CD14-positive monocyte (primary cell): ENCODE results near the gene PIGO. TPM values are rescaled to one million over a fixed set of nuclear protein-coding genes. Genes with fewer than 3 reads are reported as not detected.

Source experiments
- DNase-seq, 3 donors: peaks; one replicate each; pipeline ENCODE4 v3.0.0-alpha.2; 2011 to 2022
- H2AFZ ChIP-seq: 2 replicates; pipeline ENCODE4 v1.6.0; 2012; ENCODE audit warnings: mild to moderate bottlenecking, low read depth, low read length, inconsistent platforms; ENCODE audit not compliant: insufficient read depth, poor library complexity, severe bottlenecking
- H3K27ac ChIP-seq, 2 donors: 1 replicate in 1 of 2; 2 replicates in 1 of 2; pipeline ENCODE4 v1.5.1; 2012 to 2013; ENCODE audit warnings: low read length in 2 of 2, control low read depth in 1 of 2, inconsistent platforms in 1 of 2, low read depth in 1 of 2, mild to moderate bottlenecking in 1 of 2
- H3K27me3 ChIP-seq, 2 donors: one replicate each; pipeline versions ENCODE4 v1.6.0 to v1.6.1; 2011 to 2013; ENCODE audit warnings: low read length in 2 of 2; ENCODE audit not compliant: control insufficient read depth in 2 of 2, insufficient read depth in 2 of 2
- H3K36me3 ChIP-seq, 2 donors: replicated peaks in 1 of 2; 1 replicate in 1 of 2; 2 replicates in 1 of 2; pipeline versions ENCODE4 v1.5.1 to v1.6.1; 2012 to 2013; ENCODE audit warnings: low read length in 2 of 2, control low read depth in 1 of 2, inconsistent platforms in 1 of 2, mild to moderate bottlenecking in 1 of 2; ENCODE audit not compliant: insufficient read depth in 2 of 2, control insufficient read depth in 1 of 2
- H3K4me1 ChIP-seq, 2 donors: 1 replicate in 1 of 2; 2 replicates in 1 of 2; pipeline versions ENCODE4 v1.5.1 to v1.6.1; 2012 to 2013; ENCODE audit warnings: low read length in 2 of 2, control low read depth in 1 of 2, inconsistent platforms in 1 of 2, mild to moderate bottlenecking in 1 of 2, moderate library complexity in 1 of 2; ENCODE audit not compliant: insufficient read depth in 2 of 2, control insufficient read depth in 1 of 2
- H3K4me2 ChIP-seq: replicated peaks from 2 replicates; pipeline ENCODE3; 2012; ENCODE audit warnings: low read length, moderate library complexity, mild to moderate bottlenecking; ENCODE audit not compliant: poor library complexity, severe bottlenecking; ENCODE audit errors: extremely low read depth
- H3K4me3 ChIP-seq, 3 experiments: fragments of 200-600 bp in 1 of 3; sonication (generic) in 1 of 3; replicated peaks in 1 of 3; 1 replicate in 2 of 3; 2 replicates in 1 of 3; pipeline ENCODE4 v1.5.1; 2011 to 2013; ENCODE audit warnings: low read length in 3 of 3, mild to moderate bottlenecking in 3 of 3, control low read depth in 2 of 3, low read depth in 2 of 3, inconsistent platforms in 1 of 3, moderate library complexity in 1 of 3
- H3K79me2 ChIP-seq: 2 replicates; pipeline ENCODE4 v1.6.0; 2012; ENCODE audit warnings: mild to moderate bottlenecking, control low read depth, inconsistent platforms, low read length, moderate library complexity; ENCODE audit not compliant: insufficient read depth
- H3K9ac ChIP-seq: 2 replicates; pipeline ENCODE4 v1.6.0; 2017; ENCODE audit warnings: low read length, mild to moderate bottlenecking; ENCODE audit not compliant: insufficient read depth, poor library complexity, severe bottlenecking
- H3K9me3 ChIP-seq, 2 donors: replicated peaks in 1 of 2; 1 replicate in 1 of 2; 2 replicates in 1 of 2; pipeline versions ENCODE4 v1.5.1 to v1.6.1; 2012 to 2013; ENCODE audit warnings: low read length in 2 of 2, control low read depth in 1 of 2; ENCODE audit not compliant: control insufficient read depth in 1 of 2, insufficient read depth in 1 of 2
- H4K20me1 ChIP-seq: 2 replicates; pipeline ENCODE4 v1.6.0; 2012; ENCODE audit warnings: mild to moderate bottlenecking, low read length, control low read depth, moderate library complexity; ENCODE audit not compliant: insufficient read depth
- H3K27ac Mint-ChIP-seq, 7 donors: one replicate each; pipeline ENCODE4 v1.8.0; 2020; ENCODE audit warnings: mild to moderate bottlenecking in 7 of 7, mixed read lengths in 7 of 7, moderate library complexity in 6 of 7, inconsistent platforms in 2 of 7
- H3K27me3 Mint-ChIP-seq, 3 donors: one replicate each; pipeline ENCODE4 v1.8.0; 2021 to 2022; ENCODE audit warnings: low read depth in 3 of 3, mild to moderate bottlenecking in 3 of 3, mixed read lengths in 3 of 3, moderate library complexity in 3 of 3, inconsistent platforms in 1 of 3
- H3K36me3 Mint-ChIP-seq, 2 donors: one replicate each; pipeline ENCODE4 v1.8.0; 2020; ENCODE audit warnings: mixed read lengths in 2 of 2, inconsistent platforms in 1 of 2, mild to moderate bottlenecking in 1 of 2
- H3K4me1 Mint-ChIP-seq: one replicate; pipeline ENCODE4 v1.8.0; 2020; ENCODE audit warnings: mild to moderate bottlenecking, mixed read lengths
- H3K4me3 Mint-ChIP-seq, 2 donors: one replicate each; pipeline ENCODE4 v1.8.0; 2020; ENCODE audit warnings: mild to moderate bottlenecking in 2 of 2, mixed read lengths in 2 of 2, moderate library complexity in 1 of 2
- H3K9me3 Mint-ChIP-seq, 7 donors: one replicate each; pipeline ENCODE4 v1.8.0; 2020 to 2022; ENCODE audit warnings: mixed read lengths in 7 of 7, mild to moderate bottlenecking in 6 of 7, moderate library complexity in 6 of 7, inconsistent platforms in 2 of 7
- CTCF ChIP-seq: fragments of 200-600 bp; IDR thresholded peaks from one replicate; pipeline ENCODE4 v1.8.0; 2022; ENCODE audit warnings: antibody characterized with exemption, mild to moderate bottlenecking
- WGBS: methylation state at CpG from one replicate; pipeline ENCODE4 v1.1.5; 2013; ENCODE audit warnings: missing lambda C conversion rate; ENCODE audit not compliant: insufficient coverage; 5-methylcytosine and 5-hydroxymethylcytosine counted together
- intact Hi-C, 2 donors: fragments of 100-400 bp; cut with micrococcal nuclease; formaldehyde crosslinking; loops; one replicate each; pipeline versions ENCODE4 v1.15.0 to v1.15.1; 2023
- polyA plus RNA-seq, 3 donors: library from polyadenylated mRNA; depleted of rRNA in 1 of 3; unstranded in 2 of 3; stranded (reverse) in 1 of 3; fragments of 300-500 nt in 2 of 3; fragments of >200 nt in 1 of 3; fragmentation: Illumina TruSeq in 2 of 3; gene quantifications; 1 replicate in 2 of 3; 2 replicates in 1 of 3; pipeline ENCODE4 v1.2.3, GENCODE V29; 2012 to 2021

Gene PIGO
- polyA plus RNA-seq, 3 donors, result 15.7 to 19.1 (median 17.3) TPM

- peak overlapping the region; percentile 92 to 96 for H3K4me3 Mint-ChIP-seq
- H3K27ac Mint-ChIP-seq, result peak overlapping the region; percentile 96 to 99 (median 98)
- WGBS, result 29% methylated on average over 1 of the region's 5 CpGs
- DNase-seq, result no peak
- no peaks in the 10 kb centered on the region for H3K9me3 Mint-ChIP-seq
- H3K27me3 Mint-ChIP-seq, result peaks cover 0 to 3% (median 0%) of the 10 kb centered on the region in 3 donors
- Histone ChIP-seq H3K9me3 (no peaks in the 10 kb centered on the region), H2AFZ (no peak overlapping the region), H3K9ac (peak overlapping the region; percentile 66), H3K27ac (peak overlapping the region; percentile 74 to 86), H4K20me1 (peaks cover 55% of the 10 kb centered on the region), H3K27me3 (no peaks in the 10 kb centered on the region), H3K4me3 (peak overlapping the region in 2 of 3 experiments; percentile 78 to 88), H3K4me2 (peak overlapping the region; percentile 82), H3K79me2 (peaks cover 23% of the 10 kb centered on the region), H3K36me3 (peaks cover 64 to 76% of the 10 kb centered on the region in 2 donors), H3K4me1 (peaks cover 17 to 28% of the 10 kb centered on the region in 2 donors)
- intact Hi-C loops, result no loop called here
- TF ChIP-seq CTCF, result no peak
- peaks cover 24% of the 10 kb centered on the region for H3K4me1 Mint-ChIP-seq
- H3K36me3 Mint-ChIP-seq, result peaks cover 57 to 72% of the 10 kb centered on the region in 2 donors
These were observed 7.3 kb upstream of the PIGO start for GRCh38 chr9:35103660-35104191.

DNA sequence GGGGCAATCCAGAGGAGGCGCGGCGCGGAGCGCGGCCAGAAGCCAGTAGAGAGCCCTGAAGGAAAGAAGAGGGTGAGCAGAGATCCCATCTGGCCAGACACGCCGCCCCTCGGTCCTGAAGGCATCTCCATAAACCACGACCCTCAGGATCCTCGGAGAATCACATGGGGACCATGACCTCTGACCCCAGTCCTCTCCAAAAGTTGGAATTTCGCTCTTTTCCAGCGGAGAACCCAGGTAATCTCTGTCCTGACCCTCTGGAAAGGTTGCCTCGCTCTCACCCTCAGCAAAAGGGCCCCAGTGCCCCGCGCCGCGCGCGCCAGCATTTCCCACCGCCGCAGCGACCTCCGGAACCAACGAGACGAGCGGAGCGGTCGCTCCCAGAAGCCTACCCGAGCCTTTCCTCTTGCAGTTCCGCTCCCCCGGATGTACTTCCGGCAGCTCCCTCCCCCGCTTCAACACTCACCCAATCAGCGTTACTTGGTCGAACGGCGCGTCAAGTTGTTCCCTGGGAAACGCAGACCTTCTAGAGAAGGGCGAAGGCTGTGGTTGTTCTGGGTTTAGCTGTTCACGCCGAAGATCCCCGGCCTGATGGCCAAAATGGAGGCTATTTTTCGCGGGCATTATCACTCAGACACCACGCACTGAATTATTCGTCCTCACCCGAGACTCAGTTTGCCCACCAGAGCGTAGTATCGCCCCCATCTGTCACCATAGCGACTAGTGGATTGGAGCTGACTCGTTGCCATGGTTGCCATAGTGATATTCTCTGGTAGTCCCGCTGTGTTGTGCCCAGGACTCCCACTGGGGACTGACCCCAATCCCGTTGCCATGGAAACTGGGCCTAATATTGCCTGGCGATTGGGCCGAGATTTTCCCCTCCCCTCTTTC, 6.6 kb upstream of the PIGO start, which contains the start of gene STOML2:
Gene STOML2, minus strand, starts transcription at position 363 of the 891 bp plus-strand sequence. Its CDS starts 37 bp downstream, at position 326.
- peak within 1 kb of the TSS; percentile 96 to 99 (median 98) for H3K27ac Mint-ChIP-seq
- Histone ChIP-seq H2AFZ (peak within 1 kb of the TSS; percentile 91), H3K9me3 (no peaks in the 10 kb centered on the region), H3K27me3 (no peaks in the 10 kb centered on the region), H3K9ac (peak within 1 kb of the TSS; percentile 66), H3K4me2 (peak within 1 kb of the TSS; percentile 82), H3K4me3 (peak within 1 kb of the TSS; percentile 71 to 88 (median 78)), H3K36me3 (peaks cover 57 to 69% of the 10 kb centered on the region in 2 donors), H4K20me1 (peaks cover 48% of the 10 kb centered on the region), H3K27ac (peak within 1 kb of the TSS; percentile 74 to 86), H3K4me1 (peaks cover 17 to 28% of the 10 kb centered on the region in 2 donors), H3K79me2 (peaks cover 16% of the 10 kb centered on the region)
- peak within 1 kb of the TSS; percentile 92 to 96 for H3K4me3 Mint-ChIP-seq
- DNase-seq, result peak; percentile 93 to 94 (median 94)
- intact Hi-C loops, result no loop called here
- under 1% methylated on average over 40 of the region's 57 CpGs for WGBS
- no peaks in the 10 kb centered on the region for H3K9me3 Mint-ChIP-seq
- TF ChIP-seq CTCF, result no peak
- peaks cover 0 to 3% (median 0%) of the 10 kb centered on the region in 3 donors for H3K27me3 Mint-ChIP-seq
- peaks cover 50 to 65% of the 10 kb centered on the region in 2 donors for H3K36me3 Mint-ChIP-seq
- H3K4me1 Mint-ChIP-seq, result peaks cover 24% of the 10 kb centered on the region
